Measurements from ENCODE around the gene ADGRV1.

Gene ADGRV1

DNA sequence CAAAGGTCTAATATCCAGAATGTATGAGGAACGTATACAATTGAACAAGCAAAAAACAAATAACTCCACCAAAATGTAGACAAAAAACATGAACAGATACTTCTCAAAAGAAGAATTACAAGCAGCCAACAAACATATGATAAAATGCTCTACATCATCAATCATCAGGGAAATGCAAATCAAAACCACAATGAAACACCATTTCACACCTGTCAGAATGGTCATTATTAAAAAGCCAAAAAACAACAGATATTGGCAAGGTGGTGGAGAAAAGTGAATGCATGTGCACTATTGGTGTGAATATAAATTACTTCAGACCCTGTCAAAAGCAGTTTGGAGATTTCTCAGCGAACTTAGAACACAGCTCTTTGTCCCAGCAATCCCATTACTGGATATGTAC is 510.8 kb downstream of the ADGRV1 start:
- DNase-seq (ENCODE audit: insufficient read length, low spot score), result no peak
- TF ChIP-seq, protein P1, sequence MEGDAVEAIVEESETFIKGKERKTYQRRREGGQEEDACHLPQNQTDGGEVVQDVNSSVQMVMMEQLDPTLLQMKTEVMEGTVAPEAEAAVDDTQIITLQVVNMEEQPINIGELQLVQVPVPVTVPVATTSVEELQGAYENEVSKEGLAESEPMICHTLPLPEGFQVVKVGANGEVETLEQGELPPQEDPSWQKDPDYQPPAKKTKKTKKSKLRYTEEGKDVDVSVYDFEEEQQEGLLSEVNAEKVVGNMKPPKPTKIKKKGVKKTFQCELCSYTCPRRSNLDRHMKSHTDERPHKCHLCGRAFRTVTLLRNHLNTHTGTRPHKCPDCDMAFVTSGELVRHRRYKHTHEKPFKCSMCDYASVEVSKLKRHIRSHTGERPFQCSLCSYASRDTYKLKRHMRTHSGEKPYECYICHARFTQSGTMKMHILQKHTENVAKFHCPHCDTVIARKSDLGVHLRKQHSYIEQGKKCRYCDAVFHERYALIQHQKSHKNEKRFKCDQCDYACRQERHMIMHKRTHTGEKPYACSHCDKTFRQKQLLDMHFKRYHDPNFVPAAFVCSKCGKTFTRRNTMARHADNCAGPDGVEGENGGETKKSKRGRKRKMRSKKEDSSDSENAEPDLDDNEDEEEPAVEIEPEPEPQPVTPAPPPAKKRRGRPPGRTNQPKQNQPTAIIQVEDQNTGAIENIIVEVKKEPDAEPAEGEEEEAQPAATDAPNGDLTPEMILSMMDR (IDR thresholded peaks at IDR 0.05; ENCODE audit: insufficient read depth, missing control alignments), result no peak
- FAIRE-seq, result no peak

DNA sequence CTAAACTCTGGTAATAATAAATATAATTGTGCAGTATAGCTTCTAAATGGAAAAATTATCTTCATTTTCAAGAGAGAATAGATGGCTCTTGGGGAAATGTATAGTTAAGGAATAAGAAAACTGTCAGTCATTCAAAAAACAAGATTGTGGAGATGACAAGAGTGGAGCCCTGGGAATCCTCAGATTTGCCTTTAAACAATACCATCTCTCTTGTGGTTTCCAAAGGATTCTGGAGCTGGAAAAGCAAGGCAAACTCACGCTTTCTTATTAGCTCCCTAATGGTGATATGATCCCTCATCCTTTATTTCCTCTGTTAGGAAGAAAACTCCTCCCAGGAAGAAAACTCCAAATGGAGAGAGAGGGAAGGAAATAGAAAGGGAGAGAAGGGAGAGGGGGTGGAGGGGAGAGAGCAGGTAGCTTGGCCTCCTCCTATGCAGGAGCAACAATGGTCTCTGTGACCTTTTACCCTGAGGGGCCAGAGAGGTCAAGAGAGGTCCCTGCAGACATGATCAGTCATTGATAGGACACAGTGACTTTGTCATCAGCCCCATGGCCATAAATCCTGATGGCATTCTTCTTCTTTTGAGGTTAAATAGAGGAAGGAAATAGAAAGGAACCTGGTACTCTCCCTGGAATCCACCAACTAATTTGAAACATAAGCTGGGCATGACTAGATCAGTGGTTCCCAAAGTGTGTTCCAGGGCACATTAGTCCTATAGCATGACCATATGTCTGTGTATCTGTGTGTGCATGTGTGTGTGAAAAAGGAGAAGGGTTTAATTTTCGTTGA is 512.4 kb downstream of the ADGRV1 start:
- TF ChIP-seq, protein P1 (IDR thresholded peaks at IDR 0.05; ENCODE audit: insufficient read depth, missing control alignments), result no peak
- FAIRE-seq, result no peak
- no peak for DNase-seq (ENCODE audit: insufficient read length, low spot score)

- no peak for DNase-seq (ENCODE audit: insufficient read length, low spot score)
- no peak for FAIRE-seq
- TF ChIP-seq, protein P1 (IDR thresholded peaks at IDR 0.05; ENCODE audit: insufficient read depth, missing control alignments), result no peak
These were observed 514.3 kb downstream of the ADGRV1 start for GRCh38 chr5:91072881-91073280.

GRCh38 chr5:91074615-91075014 is 516.0 kb downstream of the ADGRV1 start:
- TF ChIP-seq, protein P1 (IDR thresholded peaks at IDR 0.05; ENCODE audit: insufficient read depth, missing control alignments), result no peak
- FAIRE-seq (no peak), DNase-seq (ENCODE audit: insufficient read length, low spot score) (no peak)

- TF ChIP-seq, protein P1 (IDR thresholded peaks at IDR 0.05; ENCODE audit: insufficient read depth, missing control alignments), result no peak
- no peak for DNase-seq (ENCODE audit: insufficient read length, low spot score)
- FAIRE-seq, result no peak
These were observed 517.5 kb downstream of the ADGRV1 start for GRCh38 chr5:91076138-91076537.

GRCh38 chr5:91077623-91078022 is 519.0 kb downstream of the ADGRV1 start:
- TF ChIP-seq, protein P1 (IDR thresholded peaks at IDR 0.05; ENCODE audit: insufficient read depth, missing control alignments), result no peak
- DNase-seq (ENCODE audit: insufficient read length, low spot score), result no peak
- FAIRE-seq, result no peak

DNA sequence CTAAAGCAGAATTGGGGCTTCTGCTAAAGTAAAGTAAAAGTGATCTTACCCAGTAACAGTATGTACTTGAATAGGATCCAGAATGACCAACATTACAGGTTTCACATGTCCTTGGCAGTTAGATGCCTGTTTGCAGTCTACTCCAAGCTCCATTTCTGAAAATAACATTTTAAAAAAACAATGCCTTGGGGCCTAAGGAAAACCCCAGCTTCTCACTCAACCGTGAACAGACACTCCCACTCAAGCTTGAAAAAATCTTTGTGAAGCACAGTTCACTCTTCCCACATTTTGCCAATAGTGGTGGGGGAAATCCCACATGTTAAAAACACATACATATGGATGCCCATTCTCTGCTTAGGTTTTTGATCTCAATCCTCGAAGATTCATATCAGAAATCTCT is 520.4 kb downstream of the ADGRV1 start:
- DNase-seq (ENCODE audit: insufficient read length, low spot score), result no peak

More for the DNA sequence above, 520.4 kb downstream of the ADGRV1 start:
- TF ChIP-seq, protein P1 (IDR thresholded peaks at IDR 0.05; ENCODE audit: insufficient read depth, missing control alignments), result no peak
- no peak for FAIRE-seq
